A549 (cell line): ENCODE data around the gene GZMM. TPM values are rescaled to one million over a fixed set of nuclear protein-coding genes. Genes with fewer than 3 reads are reported as not detected.

Source experiments
- ATAC-seq, 2 experiments: fragments of 200-7000 bp in 1 of 2; fragments of >200 bp in 1 of 2; cut with Nextera tagmentation in 1 of 2; cut with Tn5 transposase in 1 of 2; 3 replicates each; pipeline versions ENCODE4 v1.8.0 to v1.9.1; 2018 to 2020; ENCODE audit warnings: mild to moderate bottlenecking in 1 of 2, moderate library complexity in 1 of 2
- CTCF ChIA-PET: fragments of 300-600 bp; sonication (Branson Sonifier 250); formaldehyde crosslinking; extraction: SDS; loops from one replicate; lab custom pipeline; 2021; ENCODE audit warnings: antibody characterized with exemption, inconsistent platforms; lab: Yijun Ruan, JAX
- POLR2A ChIA-PET: fragments of 350-600 bp; formaldehyde crosslinking; extraction: SDS; loops from one replicate; lab custom pipeline; 2021; ENCODE audit warnings: antibody characterized with exemption, inconsistent platforms; lab: Yijun Ruan, JAX
- DNase-seq, 2 experiments: peaks; one replicate each; pipeline versions ENCODE4 v3.0.0 to v3.0.0-alpha.2; 2011 to 2016; ENCODE audit warnings: low read depth in 1 of 2, low spot score in 1 of 2
- FAIRE-seq: peaks from 2 replicates; lab custom pipeline; 2011; peaks lifted over from hg19 to GRCh38; lab: Jason Lieb, UNC
- H3K27ac ChIP-seq, 2 experiments: fragments of >200 bp; sonication (Bioruptor Twin); formaldehyde crosslinking; 3 replicates each; pipeline ENCODE4 v1.5.1; 2016 to 2017
- H3K4me1 ChIP-seq: fragments of >200 bp; sonication (Bioruptor Twin); formaldehyde crosslinking; 3 replicates; pipeline ENCODE4 v1.6.1; 2016
- H3K4me2 ChIP-seq: fragments of >200 bp; sonication (Bioruptor Twin); formaldehyde crosslinking; 3 replicates; pipeline ENCODE4 v1.6.1; 2016
- H3K4me3 ChIP-seq: fragments of >200 bp; sonication (Bioruptor Twin); formaldehyde crosslinking; 3 replicates; pipeline ENCODE4 v1.5.1; 2016
- H3K9me3 ChIP-seq: fragments of >200 bp; sonication (Bioruptor Twin); formaldehyde crosslinking; 3 replicates; pipeline ENCODE4 v1.6.1; 2016
- CBX2 ChIP-seq: fragments of 200-600 bp; sonication (generic); IDR thresholded peaks from 2 replicates; pipeline ENCODE4 v1.6.1; 2016; ENCODE audit warnings: low read depth, mild to moderate bottlenecking, borderline replicate concordance
- CEBPB ChIP-seq, 2 experiments: fragments of >200 bp in 1 of 2; sonication (Bioruptor Twin) in 1 of 2; formaldehyde crosslinking in 1 of 2; IDR thresholded peaks; 2 replicates each; pipeline ENCODE4 v1.6.1; 2012 to 2016
- CHD2 ChIP-seq: fragments of 150-350 bp; IDR thresholded peaks from 2 replicates; pipeline ENCODE4 v1.6.1; 2014; ENCODE audit warnings: low read length; ENCODE audit not compliant: partially characterized antibody
- HOXB13 ChIP-seq: fragments of 250-450 bp; sonication (Bioruptor Pico); IDR thresholded peaks from 2 replicates; pipeline ENCODE4 v1.5.0; 2020; ENCODE audit warnings: low read depth, mild to moderate bottlenecking, moderate library complexity
- JUN ChIP-seq, 2 experiments: fragments of >200 bp; sonication (Bioruptor Twin); formaldehyde crosslinking; IDR thresholded peaks; 2 replicates in 1 of 2; 3 replicates in 1 of 2; pipeline ENCODE4 v1.6.1; 2016 to 2017
- KDM1A ChIP-seq: fragments of 200-600 bp; sonication (generic); IDR thresholded peaks from 2 replicates; pipeline ENCODE4 v1.6.1; 2016; ENCODE audit warnings: low read depth, mild to moderate bottlenecking
- KDM5A ChIP-seq: fragments of 200-600 bp; sonication (generic); IDR thresholded peaks from 2 replicates; pipeline ENCODE4 v1.6.1; 2016; ENCODE audit warnings: antibody characterized with exemption, mild to moderate bottlenecking
- NPAS2 ChIP-seq: fragments of 250-450 bp; sonication (Bioruptor Pico); IDR thresholded peaks from 2 replicates; pipeline ENCODE4 v1.8.0; 2022; ENCODE audit warnings: mild to moderate bottlenecking, moderate library complexity, borderline replicate concordance
- NR3C1 ChIP-seq: fragments of >200 bp; sonication (Bioruptor Twin); formaldehyde crosslinking; IDR thresholded peaks from 3 replicates; pipeline ENCODE4 v1.6.1; 2017
- POLR2A ChIP-seq: IDR thresholded peaks from 2 replicates; pipeline ENCODE4 v1.6.1; 2012; ENCODE audit warnings: mild to moderate bottlenecking, low read length
- POLR2AphosphoS2 ChIP-seq: conservative IDR thresholded peaks from 2 replicates; pipeline ENCODE4 v1.6.1; 2012; ENCODE audit warnings: low read length, improper control_type of control experiment, inconsistent platforms
- RFX5 ChIP-seq: fragments of 450-650 bp; IDR thresholded peaks from 2 replicates; pipeline ENCODE4 v1.7.1; 2014; ENCODE audit warnings: antibody characterized with exemption, mild to moderate bottlenecking, moderate library complexity
- RNF2 ChIP-seq: fragments of 200-600 bp; sonication (generic); IDR thresholded peaks from 2 replicates; pipeline ENCODE4 v1.6.1; 2016; ENCODE audit warnings: low read depth, mild to moderate bottlenecking, antibody characterized with exemption, moderate library complexity, borderline replicate concordance
- SREBF2 ChIP-seq: fragments of 450-650 bp; IDR thresholded peaks from 2 replicates; pipeline ENCODE4 v1.6.1; 2014; ENCODE audit warnings: mild to moderate bottlenecking, moderate library complexity
- ZNF302 ChIP-seq: fragments of 250-450 bp; sonication (Bioruptor Pico); IDR thresholded peaks from 2 replicates; pipeline ENCODE4 v1.9.0; 2021; ENCODE audit warnings: inconsistent platforms, mild to moderate bottlenecking, moderate library complexity
- WGBS: methylation state at CpG from one replicate; pipeline ENCODE4 v1.1.6; 2017; ENCODE audit errors: missing lambda C conversion rate; 5-methylcytosine and 5-hydroxymethylcytosine counted together
- polyA plus RNA-seq, 4 experiments: library from polyadenylated mRNA; depleted of rRNA in 3 of 4; stranded (reverse); fragments of >200 nt; fragmentation: RNase III in 1 of 4; extraction: RNeasy Plus Mini Kit Qiagen cat#74134 plus additional on column Dnase treatment in 1 of 4; gene quantifications; 2 replicates in 3 of 4; 3 replicates in 1 of 4; pipeline ENCODE4 v1.2.3, GENCODE V29; 2011 to 2017
- TF ChIP-seq, protein P1 (sequence below): fragments of 250-450 bp; sonication (Bioruptor Pico); IDR thresholded peaks from 2 replicates; pipeline ENCODE4 v1.5.0; 2021; ENCODE audit warnings: mild to moderate bottlenecking, moderate library complexity, borderline replicate concordance
- TF ChIP-seq, protein P2 (sequence below): fragments of >200 bp; sonication (Bioruptor Twin); formaldehyde crosslinking; IDR thresholded peaks from 2 replicates; pipeline ENCODE4 v1.6.1; 2016
- TF ChIP-seq, protein P3 (sequence below): fragments of >200 bp; sonication (Bioruptor Twin); formaldehyde crosslinking; IDR thresholded peaks from 3 replicates; pipeline ENCODE4 v1.6.1; 2016
- TF ChIP-seq, protein P4 (sequence below): fragments of 250-450 bp; sonication (Bioruptor Pico); IDR thresholded peaks from 2 replicates; pipeline ENCODE4 v1.5.0; 2020; ENCODE audit warnings: low read depth, mild to moderate bottlenecking, moderate library complexity
- TF ChIP-seq, protein P5 (sequence below): fragments of 200-600 bp; sonication (generic); IDR thresholded peaks from 2 replicates; pipeline ENCODE4 v1.6.1; 2016; ENCODE audit warnings: antibody characterized with exemption, mild to moderate bottlenecking, moderate library complexity
- TF ChIP-seq, protein P6 (sequence below): IDR thresholded peaks from 2 replicates; pipeline ENCODE4 v1.6.1; 2012
- TF ChIP-seq, protein P7 (sequence below): fragments of 150-350 bp; IDR thresholded peaks from 2 replicates; pipeline ENCODE4 v1.6.1; 2014; ENCODE audit warnings: low read depth, mild to moderate bottlenecking, low read length

Gene GZMM
- polyA plus RNA-seq, 2 of the 4 experiments (the other 2 are of a cell fraction): not detected

DNA sequence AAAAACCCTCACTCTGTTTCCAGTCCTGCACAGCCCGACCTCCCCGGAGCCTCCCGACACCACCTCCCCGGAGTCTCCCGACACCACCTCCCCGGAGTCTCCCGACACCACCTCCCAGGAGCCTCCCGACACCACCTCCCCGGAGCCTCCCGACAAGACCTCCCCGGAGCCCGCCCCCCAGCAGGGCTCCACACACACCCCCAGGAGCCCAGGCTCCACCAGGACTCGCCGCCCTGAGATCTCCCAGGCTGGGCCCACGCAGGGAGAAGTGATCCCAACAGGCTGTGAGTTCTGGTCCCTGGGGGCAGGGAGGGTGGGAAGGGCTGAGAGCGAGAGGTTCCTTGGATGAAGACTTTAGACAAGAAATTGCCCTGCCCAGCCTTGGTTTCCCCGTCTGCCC is 42.2 kb upstream of the GZMM start:
- H3K9me3 ChIP-seq: no peaks in the 10 kb centered on the region

DNA sequence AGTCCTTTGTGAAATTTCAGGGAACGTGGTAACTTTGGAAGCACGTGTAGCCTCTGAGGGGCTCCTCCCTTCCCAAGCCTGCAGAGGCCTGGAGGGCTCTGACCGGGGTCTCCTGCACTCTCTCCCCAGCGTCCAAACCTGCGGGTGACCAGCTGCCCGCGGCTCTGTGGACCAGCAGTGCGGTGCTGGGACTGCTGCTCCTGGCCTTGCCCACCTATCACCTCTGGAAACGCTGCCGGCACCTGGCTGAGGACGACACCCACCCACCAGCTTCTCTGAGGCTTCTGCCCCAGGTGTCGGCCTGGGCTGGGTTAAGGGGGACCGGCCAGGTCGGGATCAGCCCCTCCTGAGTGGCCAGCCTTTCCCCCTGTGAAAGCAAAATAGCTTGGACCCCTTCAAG is 39.2 kb upstream of the GZMM start:
- no peak overlapping the region for H3K4me3 ChIP-seq
- no peak for FAIRE-seq
- DNase-seq: no peak
- H3K4me2 ChIP-seq: no peak overlapping the region
- no peak for ATAC-seq
- TF ChIP-seq SREBF2: no peak
- no peak for TF ChIP-seq JUN (IDR thresholded peaks at IDR 0.05)
- no peak for TF ChIP-seq CHD2
- TF ChIP-seq, protein P1, sequence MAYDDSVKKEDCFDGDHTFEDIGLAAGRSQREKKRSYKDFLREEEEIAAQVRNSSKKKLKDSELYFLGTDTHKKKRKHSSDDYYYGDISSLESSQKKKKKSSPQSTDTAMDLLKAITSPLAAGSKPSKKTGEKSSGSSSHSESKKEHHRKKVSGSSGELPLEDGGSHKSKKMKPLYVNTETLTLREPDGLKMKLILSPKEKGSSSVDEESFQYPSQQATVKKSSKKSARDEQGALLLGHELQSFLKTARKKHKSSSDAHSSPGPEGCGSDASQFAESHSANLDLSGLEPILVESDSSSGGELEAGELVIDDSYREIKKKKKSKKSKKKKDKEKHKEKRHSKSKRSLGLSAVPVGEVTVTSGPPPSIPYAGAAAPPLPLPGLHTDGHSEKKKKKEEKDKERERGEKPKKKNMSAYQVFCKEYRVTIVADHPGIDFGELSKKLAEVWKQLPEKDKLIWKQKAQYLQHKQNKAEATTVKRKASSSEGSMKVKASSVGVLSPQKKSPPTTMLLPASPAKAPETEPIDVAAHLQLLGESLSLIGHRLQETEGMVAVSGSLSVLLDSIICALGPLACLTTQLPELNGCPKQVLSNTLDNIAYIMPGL: no peak
- TF ChIP-seq NPAS2 (CRISPR knock-in tag): no peak
- TF ChIP-seq, protein P2, sequence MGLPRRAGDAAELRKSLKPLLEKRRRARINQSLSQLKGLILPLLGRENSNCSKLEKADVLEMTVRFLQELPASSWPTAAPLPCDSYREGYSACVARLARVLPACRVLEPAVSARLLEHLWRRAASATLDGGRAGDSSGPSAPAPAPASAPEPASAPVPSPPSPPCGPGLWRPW: no peak
- no peak for TF ChIP-seq KDM1A
- TF ChIP-seq, protein P3, sequence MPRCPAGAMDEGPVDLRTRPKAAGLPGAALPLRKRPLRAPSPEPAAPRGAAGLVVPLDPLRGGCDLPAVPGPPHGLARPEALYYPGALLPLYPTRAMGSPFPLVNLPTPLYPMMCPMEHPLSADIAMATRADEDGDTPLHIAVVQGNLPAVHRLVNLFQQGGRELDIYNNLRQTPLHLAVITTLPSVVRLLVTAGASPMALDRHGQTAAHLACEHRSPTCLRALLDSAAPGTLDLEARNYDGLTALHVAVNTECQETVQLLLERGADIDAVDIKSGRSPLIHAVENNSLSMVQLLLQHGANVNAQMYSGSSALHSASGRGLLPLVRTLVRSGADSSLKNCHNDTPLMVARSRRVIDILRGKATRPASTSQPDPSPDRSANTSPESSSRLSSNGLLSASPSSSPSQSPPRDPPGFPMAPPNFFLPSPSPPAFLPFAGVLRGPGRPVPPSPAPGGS: no peak
- TF ChIP-seq CBX2: no peak
- TF ChIP-seq RNF2: no peak
- TF ChIP-seq ZNF302 (CRISPR knock-in tag): no peak
- no peak for TF ChIP-seq HOXB13
- TF ChIP-seq, protein P4, sequence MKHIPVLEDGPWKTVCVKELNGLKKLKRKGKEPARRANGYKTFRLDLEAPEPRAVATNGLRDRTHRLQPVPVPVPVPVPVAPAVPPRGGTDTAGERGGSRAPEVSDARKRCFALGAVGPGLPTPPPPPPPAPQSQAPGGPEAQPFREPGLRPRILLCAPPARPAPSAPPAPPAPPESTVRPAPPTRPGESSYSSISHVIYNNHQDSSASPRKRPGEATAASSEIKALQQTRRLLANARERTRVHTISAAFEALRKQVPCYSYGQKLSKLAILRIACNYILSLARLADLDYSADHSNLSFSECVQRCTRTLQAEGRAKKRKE (CRISPR knock-in tag): no peak
- TF ChIP-seq, protein P5, sequence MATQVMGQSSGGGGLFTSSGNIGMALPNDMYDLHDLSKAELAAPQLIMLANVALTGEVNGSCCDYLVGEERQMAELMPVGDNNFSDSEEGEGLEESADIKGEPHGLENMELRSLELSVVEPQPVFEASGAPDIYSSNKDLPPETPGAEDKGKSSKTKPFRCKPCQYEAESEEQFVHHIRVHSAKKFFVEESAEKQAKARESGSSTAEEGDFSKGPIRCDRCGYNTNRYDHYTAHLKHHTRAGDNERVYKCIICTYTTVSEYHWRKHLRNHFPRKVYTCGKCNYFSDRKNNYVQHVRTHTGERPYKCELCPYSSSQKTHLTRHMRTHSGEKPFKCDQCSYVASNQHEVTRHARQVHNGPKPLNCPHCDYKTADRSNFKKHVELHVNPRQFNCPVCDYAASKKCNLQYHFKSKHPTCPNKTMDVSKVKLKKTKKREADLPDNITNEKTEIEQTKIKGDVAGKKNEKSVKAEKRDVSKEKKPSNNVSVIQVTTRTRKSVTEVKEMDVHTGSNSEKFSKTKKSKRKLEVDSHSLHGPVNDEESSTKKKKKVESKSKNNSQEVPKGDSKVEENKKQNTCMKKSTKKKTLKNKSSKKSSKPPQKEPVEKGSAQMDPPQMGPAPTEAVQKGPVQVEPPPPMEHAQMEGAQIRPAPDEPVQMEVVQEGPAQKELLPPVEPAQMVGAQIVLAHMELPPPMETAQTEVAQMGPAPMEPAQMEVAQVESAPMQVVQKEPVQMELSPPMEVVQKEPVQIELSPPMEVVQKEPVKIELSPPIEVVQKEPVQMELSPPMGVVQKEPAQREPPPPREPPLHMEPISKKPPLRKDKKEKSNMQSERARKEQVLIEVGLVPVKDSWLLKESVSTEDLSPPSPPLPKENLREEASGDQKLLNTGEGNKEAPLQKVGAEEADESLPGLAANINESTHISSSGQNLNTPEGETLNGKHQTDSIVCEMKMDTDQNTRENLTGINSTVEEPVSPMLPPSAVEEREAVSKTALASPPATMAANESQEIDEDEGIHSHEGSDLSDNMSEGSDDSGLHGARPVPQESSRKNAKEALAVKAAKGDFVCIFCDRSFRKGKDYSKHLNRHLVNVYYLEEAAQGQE: no peak
- POLR2A ChIA-PET: no interaction called here
- no peak overlapping the region for H3K27ac ChIP-seq
- CTCF ChIA-PET: interaction anchor here (0.7 to 1.5 kb wide), 3 partner anchors 9 to 28 kb away, joined by 3 to 8 read pairs (median 3); partner anchors contain the start of gene MADCAM1
- 83% methylated on average over 3 of the region's 14 CpGs for WGBS
- H3K9me3 ChIP-seq: no peaks in the 10 kb centered on the region
- H3K4me1 ChIP-seq: peaks cover 4% of the 10 kb centered on the region; the same call in 1 of the 3 replicates

More for the DNA sequence above, 42.2 kb upstream of the GZMM start:
- TF ChIP-seq, protein P6, sequence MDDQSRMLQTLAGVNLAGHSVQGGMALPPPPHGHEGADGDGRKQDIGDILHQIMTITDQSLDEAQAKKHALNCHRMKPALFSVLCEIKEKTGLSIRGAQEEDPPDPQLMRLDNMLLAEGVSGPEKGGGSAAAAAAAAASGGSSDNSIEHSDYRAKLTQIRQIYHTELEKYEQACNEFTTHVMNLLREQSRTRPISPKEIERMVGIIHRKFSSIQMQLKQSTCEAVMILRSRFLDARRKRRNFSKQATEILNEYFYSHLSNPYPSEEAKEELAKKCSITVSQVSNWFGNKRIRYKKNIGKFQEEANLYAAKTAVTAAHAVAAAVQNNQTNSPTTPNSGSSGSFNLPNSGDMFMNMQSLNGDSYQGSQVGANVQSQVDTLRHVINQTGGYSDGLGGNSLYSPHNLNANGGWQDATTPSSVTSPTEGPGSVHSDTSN: no peak
- TF ChIP-seq CEBPB (IDR thresholded peaks at IDR 0.05) (no peak), RFX5 (no peak), POLR2A (no peak), NR3C1 (no peak), JUN (IDR thresholded peaks at IDR 0.05) (no peak), POLR2AphosphoS2 (no peak), CHD2 (no peak), KDM5A (no peak), SREBF2 (no peak)
- TF ChIP-seq, protein P2: no peak
- TF ChIP-seq, protein P4 (CRISPR knock-in tag): no peak
- TF ChIP-seq, protein P7, sequence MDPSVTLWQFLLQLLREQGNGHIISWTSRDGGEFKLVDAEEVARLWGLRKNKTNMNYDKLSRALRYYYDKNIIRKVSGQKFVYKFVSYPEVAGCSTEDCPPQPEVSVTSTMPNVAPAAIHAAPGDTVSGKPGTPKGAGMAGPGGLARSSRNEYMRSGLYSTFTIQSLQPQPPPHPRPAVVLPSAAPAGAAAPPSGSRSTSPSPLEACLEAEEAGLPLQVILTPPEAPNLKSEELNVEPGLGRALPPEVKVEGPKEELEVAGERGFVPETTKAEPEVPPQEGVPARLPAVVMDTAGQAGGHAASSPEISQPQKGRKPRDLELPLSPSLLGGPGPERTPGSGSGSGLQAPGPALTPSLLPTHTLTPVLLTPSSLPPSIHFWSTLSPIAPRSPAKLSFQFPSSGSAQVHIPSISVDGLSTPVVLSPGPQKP: no peak
- FAIRE-seq (no peak), DNase-seq (no peak), ATAC-seq (no peak)
- no peak overlapping the region for H3K4me2 ChIP-seq
- POLR2A ChIA-PET: no interaction called here
- H3K4me3 ChIP-seq: no peak overlapping the region
- H3K4me1 ChIP-seq: no peaks in the 10 kb centered on the region
- CTCF ChIA-PET: no interaction called here
- WGBS: 85% methylated on average over 7 of the region's 17 CpGs
- no peak overlapping the region for H3K27ac ChIP-seq
